Measurements from ENCODE around the gene WDR47. TPM values are rescaled to one million over a fixed set of nuclear protein-coding genes. Genes with fewer than 3 reads are reported as not detected.
"Not testable (repeated sequence)": the region's sequence is repeated elsewhere in the genome, so short reads cannot be mapped to it uniquely, and the experiment has no call there.

WDR47 gene
- total RNA-seq, 2 experiments from 2014 or later: 7.2 to 8.4 TPM

GRCh38 chr1:109011335-109011734 lies 30.6 kb downstream of the WDR47 start:
- ATAC-seq (no peak), DNase-seq (no peak)
- intact Hi-C loops (cut with micrococcal nuclease): no loop called here
- Mint-ChIP-seq H3K27me3 (no peaks in the 10 kb centered on the region), H3K36me3 (ENCODE audit: low read depth) (peaks cover 9% of the 10 kb centered on the region), H3K4me1 (ENCODE audit: low read depth) (no peaks in the 10 kb centered on the region), H3K27ac (no peak overlapping the region), H3K4me3 (no peak overlapping the region), H3K9me3 (peaks cover under 1% of the 10 kb centered on the region)
- CTCF ChIA-PET: interaction anchor here (2.4 kb wide), 1 partner anchor 16 kb away, joined by 8 read pairs; no protein-coding TSS in a partner anchor
- no peak for TF ChIP-seq CTCF (IDR thresholded peaks at IDR 0.05)
- POLR2A ChIA-PET: interaction anchor here (0.8 to 1.0 kb wide), 2 partner anchors 24 to 36 kb away, joined by 3 to 7 read pairs; no protein-coding TSS in a partner anchor

GRCh38 chr1:108996622-108997021 lies 45.3 kb downstream of the WDR47 start:
- H3K4me1 Mint-ChIP-seq (ENCODE audit: low read depth); H3K9me3 Mint-ChIP-seq; intact Hi-C loops (cut with micrococcal nuclease); H3K27me3 Mint-ChIP-seq; H3K4me3 Mint-ChIP-seq: not testable (repeated sequence)
- peak overlapping the region; percentile 60 for H3K27ac Mint-ChIP-seq
- ChIA-PET POLR2A (interaction anchor here (0.9 kb wide), 1 partner anchor 12 kb away, joined by 3 read pairs; no protein-coding TSS in a partner anchor), CTCF (interaction anchor here (0.6 kb wide), 1 partner anchor 91 kb away, joined by 3 read pairs; no protein-coding TSS in a partner anchor)
- DNase-seq (peak; percentile 79), ATAC-seq (peak; percentile 84)
- H3K36me3 Mint-ChIP-seq (ENCODE audit: low read depth): peaks cover 39% of the 10 kb centered on the region

- peaks cover 8% of the 10 kb centered on the region for H3K36me3 Mint-ChIP-seq (ENCODE audit: low read depth)
- no peak for ATAC-seq
- intact Hi-C loops (cut with micrococcal nuclease): no loop called here
- no peak for TF ChIP-seq CTCF (IDR thresholded peaks at IDR 0.05)
- CTCF ChIA-PET: no interaction called here
- H3K27ac Mint-ChIP-seq: no peak overlapping the region
- DNase-seq: no peak
- H3K4me1 Mint-ChIP-seq (ENCODE audit: low read depth): no peaks in the 10 kb centered on the region
- no peaks in the 10 kb centered on the region for H3K27me3 Mint-ChIP-seq
- H3K9me3 Mint-ChIP-seq: no peaks in the 10 kb centered on the region
- POLR2A ChIA-PET: interaction anchor here (0.7 kb wide), 1 partner anchor 18 kb away, joined by 3 read pairs; no protein-coding TSS in a partner anchor
- no peak overlapping the region for H3K4me3 Mint-ChIP-seq
Measured at GRCh38 chr1:108983114-108983513, 58.8 kb downstream of the WDR47 start.

- ATAC-seq (no peak), DNase-seq (no peak)
- no peak for TF ChIP-seq CTCF (IDR thresholded peaks at IDR 0.05)
- Mint-ChIP-seq H3K4me3 (no peak overlapping the region), H3K36me3 (ENCODE audit: low read depth) (peaks cover 12% of the 10 kb centered on the region), H3K9me3 (no peaks in the 10 kb centered on the region), H3K27ac (no peak overlapping the region), H3K27me3 (no peaks in the 10 kb centered on the region), H3K4me1 (ENCODE audit: low read depth) (no peaks in the 10 kb centered on the region)
- CTCF ChIA-PET: no interaction called here
- POLR2A ChIA-PET: no interaction called here
- intact Hi-C loops (cut with micrococcal nuclease): no loop called here
Measured at GRCh38 chr1:108976658-108977057, 65.2 kb downstream of the WDR47 start.

- DNase-seq: no peak
- POLR2A ChIA-PET: no interaction called here
- no peak for TF ChIP-seq CTCF (IDR thresholded peaks at IDR 0.05)
- Mint-ChIP-seq H3K9me3 (no peaks in the 10 kb centered on the region), H3K27ac (no peak overlapping the region), H3K27me3 (no peaks in the 10 kb centered on the region), H3K36me3 (ENCODE audit: low read depth) (peaks cover 11% of the 10 kb centered on the region), H3K4me1 (ENCODE audit: low read depth) (no peaks in the 10 kb centered on the region), H3K4me3 (no peak overlapping the region)
- no peak for ATAC-seq
- CTCF ChIA-PET: no interaction called here
- intact Hi-C loops (cut with micrococcal nuclease): no loop called here
Measured at GRCh38 chr1:108972951-108973350, 69.0 kb downstream of the WDR47 start.
